Testis (tissue), 2 donors: Measurements from ENCODE around the gene ABCB9.

Experiments
- CTCF ChIP-seq, 3 experiments: fragments of 450-650 bp in 2 of 3; fragments of 200-600 bp in 1 of 3; sonication (generic) in 1 of 3; IDR thresholded peaks; one replicate each; pipeline ENCODE4 v1.5.1; 2016 to 2019; ENCODE audit warnings: antibody characterized with exemption in 3 of 3, mild to moderate bottlenecking in 2 of 3, moderate library complexity in 1 of 3
- POLR2A ChIP-seq: fragments of 450-650 bp; IDR thresholded peaks from one replicate; pipeline ENCODE4 v1.6.1; 2017; ENCODE audit warnings: antibody characterized with exemption, mild to moderate bottlenecking, moderate library complexity

- no peak for TF ChIP-seq CTCF (IDR thresholded peaks at IDR 0.05)
- TF ChIP-seq POLR2A: no peak
Observed at GRCh38 chr12:122903693-122904034, 62.6 kb downstream of the ABCB9 start.
